ENCODE measurements around the gene PIK3IP1. TPM values are rescaled to one million over a fixed set of nuclear protein-coding genes. Genes with fewer than 3 reads are reported as not detected.

Gene PIK3IP1
- total and polyA plus RNA-seq, 2 of the 8 experiments (the other 6 are each of a cell fraction or from before 2014, with no cell fraction given): 1.00 to 1.3 TPM

DNA sequence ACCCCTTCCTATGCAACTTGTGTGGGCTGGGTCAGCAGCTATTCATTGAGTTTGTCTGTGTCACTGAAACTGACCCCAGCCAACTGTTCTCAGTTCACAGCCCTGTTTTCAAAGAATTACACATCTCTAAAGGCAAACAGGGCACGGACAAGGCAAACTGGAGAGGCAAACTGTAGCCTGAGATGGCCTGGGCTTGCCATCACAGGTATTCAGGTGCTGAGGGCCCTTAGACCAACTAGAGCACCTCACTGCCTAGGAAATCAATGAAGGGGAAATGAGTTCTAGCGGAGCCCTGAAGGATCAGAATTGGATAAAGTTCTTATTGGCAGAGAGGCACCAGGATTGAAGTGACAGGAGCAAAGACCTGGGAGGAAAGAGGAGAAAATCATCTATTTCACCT lies 24.0 kb downstream of the PIK3IP1 start:
- Histone ChIP-seq H3K18ac (ENCODE audit: extremely low read depth, low read length) (no peak overlapping the region), H3K4me3 (ENCODE audit: extremely low read depth in 1 of 4, insufficient read depth in 2 of 4, low read depth in 3 of 4, low read length in 4 of 4) (no peak overlapping the region), H3K9ac (replicated peaks in 1 of 4; ENCODE audit: extremely low read depth in 1 of 4, low read depth in 3 of 4, low read length in 3 of 4) (no peak overlapping the region), H3K4ac (replicated peaks; ENCODE audit: insufficient read length, low read depth, low read length) (no peak overlapping the region), H4K91ac (replicated peaks; ENCODE audit: insufficient read length, low read length) (no peak overlapping the region), H3K23me2 (ENCODE audit: low read depth, low read length) (no peaks in the 10 kb centered on the region), H3K27ac (ENCODE audit: low read depth, low read length) (no peak overlapping the region), H3K27me3 (replicated peaks in 1 of 4; ENCODE audit: control insufficient read depth in 3 of 4, extremely low read depth in 1 of 4, insufficient read depth in 3 of 4, low read length in 3 of 4) (no peaks in the 10 kb centered on the region), H3K79me2 (ENCODE audit: control insufficient read depth in 1 of 2, insufficient read depth in 2 of 2, low read length in 2 of 2) (no peaks in the 10 kb centered on the region), H2BK15ac (ENCODE audit: low read length) (no peak overlapping the region), H3K4me1 (replicated peaks in 1 of 4; ENCODE audit: control insufficient read depth in 3 of 4, insufficient read depth in 4 of 4, low read length in 3 of 4) (peaks cover 0 to 13% (median 5%) of the 10 kb centered on the region in 4 experiments; a peak in 4 of 7 replicates), H4K20me1 (replicated peaks in 1 of 2; ENCODE audit: control insufficient read depth in 1 of 2, insufficient read depth in 2 of 2, low read length in 2 of 2) (peaks cover 2% of the 10 kb centered on the region in 2 experiments), H3K23ac (ENCODE audit: insufficient read length) (no peak overlapping the region), H3K79me1 (ENCODE audit: low read depth, low read length) (no peaks in the 10 kb centered on the region), H2BK120ac (replicated peaks; ENCODE audit: low read depth, low read length) (no peak overlapping the region), H3K4me2 (ENCODE audit: insufficient read depth in 1 of 2, low read depth in 2 of 2, low read length in 2 of 2) (no peak overlapping the region), H2BK20ac (ENCODE audit: low read length) (no peak overlapping the region), H2BK5ac (ENCODE audit: low read depth, low read length) (no peak overlapping the region), H3K9me3 (ENCODE audit: insufficient read depth in 2 of 2, low read depth in 1 of 2, low read length in 1 of 2) (no peaks in the 10 kb centered on the region), H2AK5ac (ENCODE audit: low read depth, low read length) (no peak overlapping the region), H4K8ac (ENCODE audit: extremely low read depth, insufficient read depth, low read length) (no peak overlapping the region), H2AFZ (ENCODE audit: low read length) (no peak overlapping the region), H4K5ac (ENCODE audit: insufficient read length, low read depth, low read length) (no peak overlapping the region), H3K56ac (replicated peaks; ENCODE audit: insufficient read length, low read depth, low read length) (no peak overlapping the region), H3K14ac (ENCODE audit: insufficient read length) (no peak overlapping the region), H3K36me3 (ENCODE audit: control insufficient read depth in 2 of 4, insufficient read depth in 4 of 4, low read length in 3 of 4) (peaks cover 1 to 45% (median 8%) of the 10 kb centered on the region in 4 experiments; a peak in 7 of 8 replicates), H2BK12ac (ENCODE audit: low read depth, low read length) (no peak overlapping the region)
- TF ChIP-seq CBX5 (IDR thresholded peaks at IDR 0.05; ENCODE audit: low read depth, low read length): no peak
- TF ChIP-seq POLR2AphosphoS5 (IDR thresholded peaks at IDR 0.05; ENCODE audit: low read depth, low read length): no peak
- no peak for TF ChIP-seq SIX5 (IDR thresholded peaks at IDR 0.05; ENCODE audit: low read depth, low read length)
- no peak for TF ChIP-seq CHD1 (IDR thresholded peaks at IDR 0.05; ENCODE audit: low read depth, low read length)
- TF ChIP-seq EZH2 (IDR thresholded peaks at IDR 0.05; ENCODE audit: low read depth, low read length, severe bottlenecking): no peak
- TF ChIP-seq KDM5A (IDR thresholded peaks at IDR 0.05; ENCODE audit: low read length): no peak
- no peak for TF ChIP-seq PHF8 (conservative IDR thresholded peaks at IDR 0.05; ENCODE audit: low read depth, low read length)
- no peak for TF ChIP-seq SP1 (IDR thresholded peaks at IDR 0.05; ENCODE audit: low read depth, low read length)
- no peak for TF ChIP-seq SRF (IDR thresholded peaks at IDR 0.05; ENCODE audit: low read depth, low read length)
- TF ChIP-seq TEAD4 (IDR thresholded peaks at IDR 0.05; ENCODE audit: low read depth, low read length): no peak
- TF ChIP-seq SAP30 (IDR thresholded peaks at IDR 0.05; ENCODE audit: insufficient read depth, insufficient replicate concordance, low read length): no peak
- no peak for FAIRE-seq
- DNase-seq (ENCODE audit: low read depth in 1 of 2, low spot score in 2 of 2): no peak
- POLR2A ChIA-PET (ENCODE audit: partially characterized antibody): interaction anchor here (0.5 to 2.1 kb wide), 5 partner anchors 13 to 130 kb away, joined by 3 to 5 read pairs (median 4); partner anchors contain the start of gene LIMK2
- 83% methylated on average over 2 of the region's 2 CpGs; no CpG with 5 or more reads in 1 of the 2 experiments for WGBS, 2 experiments (ENCODE audit: extremely low coverage in 1 of 2, insufficient coverage in 1 of 2, insufficient read length in 1 of 2, insufficient replicate concordance in 2 of 2, low coverage in 1 of 2, low lambda C conversion rate in 2 of 2, missing lambda C conversion rate in 1 of 2)
- CTCF ChIA-PET (ENCODE audit: partially characterized antibody): interaction anchor here (1.0 to 8.2 kb wide), 3 partner anchors 10 to 173 kb away, joined by 3 to 122 read pairs (median 3); no protein-coding TSS in a partner anchor
